Upper lobe of left lung (tissue), 4 donors: Measurements from ENCODE around the gene KIAA0825.

Experiments
- CTCF ChIP-seq, 6 experiments: fragments of 450-650 bp in 4 of 6; fragments of 200-600 bp in 2 of 6; sonication (generic) in 2 of 6; IDR thresholded peaks; one replicate each; pipeline ENCODE4 v1.5.1; 2016 to 2019; ENCODE audit warnings: antibody characterized with exemption in 6 of 6
- EP300 ChIP-seq, 4 donors: sonication (generic); formaldehyde crosslinking; IDR thresholded peaks; one replicate each; pipeline ENCODE4 v1.5.1; 2017; ENCODE audit warnings: antibody characterized with exemption in 4 of 4, control low read depth in 2 of 4
- POLR2A ChIP-seq, 4 donors: fragments of 450-650 bp; IDR thresholded peaks; one replicate each; pipeline ENCODE4 v1.5.1; 2016 to 2017; ENCODE audit warnings: antibody characterized with exemption in 4 of 4, mild to moderate bottlenecking in 2 of 4
- POLR2AphosphoS5 ChIP-seq, 2 donors: sonication (generic); formaldehyde crosslinking; IDR thresholded peaks; one replicate each; pipeline ENCODE4 v1.5.1; 2017; ENCODE audit warnings: antibody characterized with exemption in 2 of 2

- TF ChIP-seq CTCF (IDR thresholded peaks at IDR 0.05): no peak
- TF ChIP-seq POLR2AphosphoS5 (IDR thresholded peaks at IDR 0.05): no peak
- TF ChIP-seq POLR2A (IDR thresholded peaks at IDR 0.05): no peak
- TF ChIP-seq EP300 (IDR thresholded peaks at IDR 0.05): no peak
Observed at GRCh38 chr5:94407023-94407422, 211.4 kb downstream of the KIAA0825 start.
